ENCODE data around the gene CDKN1B.
A peak's percentile ranks its signal among the peaks of the same experiment; 100 is the strongest.
"Not testable (repeated sequence)": the region's sequence is repeated elsewhere in the genome, so short reads cannot be mapped to it uniquely, and the experiment has no call there.

Gene CDKN1B

GRCh38 chr12:12724421-12725085 is 7.4 kb downstream of the CDKN1B start:
- no peak for DNase-seq (ENCODE audit: low read depth in 2 of 2)

- DNase-seq (ENCODE audit: low read depth in 2 of 2) = peak; percentile 72 to 81
Observed at GRCh38 chr12:12725086-12725955, 8.2 kb downstream of the CDKN1B start.

- DNase-seq (ENCODE audit: low read depth in 2 of 2) = no peak
Observed at GRCh38 chr12:12725956-12726554, 8.9 kb downstream of the CDKN1B start.

- no peak for DNase-seq (ENCODE audit: low read depth in 2 of 2)
Observed at GRCh38 chr12:12726555-12727093, 9.5 kb downstream of the CDKN1B start.

- DNase-seq (ENCODE audit: low read depth in 2 of 2) = no peak
Observed at GRCh38 chr12:12731178-12731577, 14.0 kb downstream of the CDKN1B start.

- DNase-seq (ENCODE audit: low read depth in 2 of 2) = no peak
Observed at GRCh38 chr12:12731785-12732184, 14.6 kb downstream of the CDKN1B start.

GRCh38 chr12:12733118-12733517 is 15.9 kb downstream of the CDKN1B start:
- DNase-seq (ENCODE audit: low read depth in 2 of 2) = no peak

GRCh38 chr12:12734054-12734453 is 16.9 kb downstream of the CDKN1B start:
- DNase-seq (ENCODE audit: low read depth in 2 of 2) = no peak

GRCh38 chr12:12734561-12735071 is 17.4 kb downstream of the CDKN1B start:
- DNase-seq (ENCODE audit: low read depth in 2 of 2) = no peak

- DNase-seq (ENCODE audit: low read depth in 2 of 2) = no peak
Observed at GRCh38 chr12:12735301-12735700, 18.1 kb downstream of the CDKN1B start.

- DNase-seq (ENCODE audit: low read depth in 2 of 2) = no peak
Observed at GRCh38 chr12:12736759-12737676, 19.9 kb downstream of the CDKN1B start.

GRCh38 chr12:12738152-12738551 is 21.0 kb downstream of the CDKN1B start:
- not testable (repeated sequence) for DNase-seq (ENCODE audit: low read depth in 2 of 2)

- no peak for DNase-seq (ENCODE audit: low read depth in 2 of 2)
Observed at GRCh38 chr12:12741660-12742059, 24.5 kb downstream of the CDKN1B start.

GRCh38 chr12:12744546-12745305 is 27.6 kb downstream of the CDKN1B start:
- DNase-seq (ENCODE audit: low read depth in 2 of 2) = no peak

- no peak for DNase-seq (ENCODE audit: low read depth in 2 of 2)
Observed at GRCh38 chr12:12745576-12746211, 28.5 kb downstream of the CDKN1B start.

GRCh38 chr12:12747278-12747677 is 30.1 kb downstream of the CDKN1B start:
- no peak for DNase-seq (ENCODE audit: low read depth in 2 of 2)

GRCh38 chr12:12748044-12748443 is 30.9 kb downstream of the CDKN1B start:
- no peak for DNase-seq (ENCODE audit: low read depth in 2 of 2)

- DNase-seq (ENCODE audit: low read depth in 2 of 2) = no peak
Observed at GRCh38 chr12:12749433-12749832, 32.3 kb downstream of the CDKN1B start.

GRCh38 chr12:12755923-12756322 is 38.8 kb downstream of the CDKN1B start:
- no peak for DNase-seq (ENCODE audit: low read depth in 2 of 2)

GRCh38 chr12:12757121-12757520 is 40.0 kb downstream of the CDKN1B start:
- no peak for DNase-seq (ENCODE audit: low read depth in 2 of 2)
